Neural progenitor cell (in vitro differentiated cells): ENCODE data around the gene TNIP2. TPM values are rescaled to one million over a fixed set of nuclear protein-coding genes. Genes with fewer than 3 reads are reported as not detected.

Experiments used
- DNase-seq: peaks from one replicate; pipeline ENCODE4 v3.0.0-alpha.2; 2016; ENCODE audit warnings: low spot score
- H2AFZ ChIP-seq: fragments of 200-600 bp; sonication (generic); replicated peaks from 2 replicates; pipeline ENCODE4 v1.6.1; 2016; ENCODE audit warnings: antibody characterized with exemption
- H3F3A ChIP-seq: fragments of 200-600 bp; sonication (generic); 2 replicates; pipeline ENCODE4 v1.6.1; 2016; ENCODE audit warnings: antibody characterized with exemption, low read depth
- H3K27ac ChIP-seq: fragments of 200-600 bp; sonication (generic); 2 replicates; pipeline ENCODE4 v1.5.1; 2016; ENCODE audit warnings: mild to moderate bottlenecking
- H3K27me3 ChIP-seq: fragments of 200-600 bp; sonication (generic); 2 replicates; pipeline ENCODE4 v1.6.1; 2016; ENCODE audit warnings: mild to moderate bottlenecking, moderate library complexity
- H3K36me3 ChIP-seq: fragments of 200-600 bp; sonication (generic); 2 replicates; pipeline ENCODE4 v1.5.1; 2016
- H3K4me1 ChIP-seq: fragments of 200-600 bp; sonication (generic); 2 replicates; pipeline ENCODE4 v1.6.1; 2016; ENCODE audit warnings: mixed run types
- H3K4me2 ChIP-seq: fragments of 200-600 bp; sonication (generic); 2 replicates; pipeline ENCODE4 v1.6.1; 2016
- H3K4me3 ChIP-seq: fragments of 200-600 bp; sonication (generic); 2 replicates; pipeline ENCODE4 v1.5.1; 2016
- H3K79me2 ChIP-seq: fragments of 200-600 bp; sonication (generic); 2 replicates; pipeline ENCODE4 v1.6.1; 2016; ENCODE audit warnings: low read depth
- H3K9ac ChIP-seq: fragments of 200-600 bp; sonication (generic); 2 replicates; pipeline ENCODE4 v1.6.1; 2016
- H3K9me3 ChIP-seq: fragments of 200-600 bp; sonication (generic); 2 replicates; pipeline ENCODE4 v1.5.1; 2016; ENCODE audit warnings: low read depth
- H4K20me1 ChIP-seq: fragments of 200-600 bp; sonication (generic); 2 replicates; pipeline ENCODE4 v1.6.1; 2016; ENCODE audit warnings: low read depth
- H3K27ac Mint-ChIP-seq: 3 replicates; pipeline ENCODE4 v1.8.0; 2021; ENCODE audit warnings: mixed read lengths
- H3K27me3 Mint-ChIP-seq: 2 replicates; pipeline ENCODE4 v1.8.0; 2022; ENCODE audit warnings: low read depth, mild to moderate bottlenecking, inconsistent platforms, moderate library complexity, mixed read lengths; ENCODE audit not compliant: insufficient read depth
- H3K36me3 Mint-ChIP-seq: 3 replicates; pipeline ENCODE4 v1.8.0; 2021; ENCODE audit warnings: mixed read lengths
- H3K4me1 Mint-ChIP-seq: 3 replicates; pipeline ENCODE4 v1.8.0; 2021; ENCODE audit warnings: mixed read lengths
- H3K4me3 Mint-ChIP-seq: 3 replicates; pipeline ENCODE4 v1.8.0; 2021; ENCODE audit warnings: mild to moderate bottlenecking, moderate library complexity, mixed read lengths
- H3K9me3 Mint-ChIP-seq: 3 replicates; pipeline ENCODE4 v1.8.0; 2020; ENCODE audit warnings: mixed read lengths
- EZH2 ChIP-seq: fragments of 200-600 bp; sonication (generic); IDR thresholded peaks from 2 replicates; pipeline ENCODE4 v1.6.1; 2017; ENCODE audit warnings: antibody characterized with exemption, mild to moderate bottlenecking, moderate library complexity
- EZH2phosphoT487 ChIP-seq: fragments of 200-600 bp; sonication (generic); IDR thresholded peaks from 2 replicates; pipeline ENCODE4 v1.6.1; 2017; ENCODE audit warnings: antibody characterized with exemption
- total RNA-seq: library from RNA; depleted of rRNA; stranded (reverse); fragments of >200 nt; gene quantifications from 2 replicates; pipeline ENCODE4 v1.2.3, GENCODE V29; 2015; ENCODE audit warnings: low replicate concordance
- TF ChIP-seq, protein P1 (sequence below): fragments of 200-600 bp; sonication (generic); IDR thresholded peaks from 2 replicates; pipeline ENCODE4 v1.5.1; 2017; ENCODE audit warnings: antibody characterized with exemption, mild to moderate bottlenecking

Gene TNIP2
- total RNA-seq, 1 donor from 2014 or later = 24.5 TPM

DNA sequence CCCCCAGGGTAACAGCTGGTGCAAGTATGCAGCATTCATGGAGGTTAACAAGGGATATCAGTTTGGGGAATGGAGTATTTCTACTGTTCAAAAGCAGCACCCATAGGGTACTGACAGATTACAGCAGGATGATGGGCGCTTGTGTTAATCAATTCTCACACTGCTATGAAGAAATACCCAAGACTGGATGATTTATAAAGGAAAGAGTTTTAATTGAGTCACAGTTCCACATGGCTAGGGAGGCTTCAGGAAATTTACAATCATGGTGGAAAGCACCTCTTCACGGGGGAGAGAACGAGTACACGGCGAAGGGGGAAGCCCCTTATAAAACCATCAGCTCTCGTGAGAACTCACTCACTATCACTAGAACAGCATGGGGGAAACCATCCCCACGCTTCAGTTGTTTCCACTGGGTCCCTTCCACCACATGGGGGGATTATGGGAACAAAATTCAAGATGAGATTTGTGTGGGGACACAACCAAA is 64.1 kb downstream of the TNIP2 start:
- H3K27ac Mint-ChIP-seq = no peak overlapping the region
- no peaks in the 10 kb centered on the region for H3K9me3 ChIP-seq
- no peaks in the 10 kb centered on the region for H3K4me1 Mint-ChIP-seq
- H2AFZ ChIP-seq = no peak overlapping the region
- H3K4me2 ChIP-seq = no peak overlapping the region
- H3K4me3 Mint-ChIP-seq = no peak overlapping the region
- H3K27me3 ChIP-seq = no peaks in the 10 kb centered on the region
- TF ChIP-seq, protein P1, sequence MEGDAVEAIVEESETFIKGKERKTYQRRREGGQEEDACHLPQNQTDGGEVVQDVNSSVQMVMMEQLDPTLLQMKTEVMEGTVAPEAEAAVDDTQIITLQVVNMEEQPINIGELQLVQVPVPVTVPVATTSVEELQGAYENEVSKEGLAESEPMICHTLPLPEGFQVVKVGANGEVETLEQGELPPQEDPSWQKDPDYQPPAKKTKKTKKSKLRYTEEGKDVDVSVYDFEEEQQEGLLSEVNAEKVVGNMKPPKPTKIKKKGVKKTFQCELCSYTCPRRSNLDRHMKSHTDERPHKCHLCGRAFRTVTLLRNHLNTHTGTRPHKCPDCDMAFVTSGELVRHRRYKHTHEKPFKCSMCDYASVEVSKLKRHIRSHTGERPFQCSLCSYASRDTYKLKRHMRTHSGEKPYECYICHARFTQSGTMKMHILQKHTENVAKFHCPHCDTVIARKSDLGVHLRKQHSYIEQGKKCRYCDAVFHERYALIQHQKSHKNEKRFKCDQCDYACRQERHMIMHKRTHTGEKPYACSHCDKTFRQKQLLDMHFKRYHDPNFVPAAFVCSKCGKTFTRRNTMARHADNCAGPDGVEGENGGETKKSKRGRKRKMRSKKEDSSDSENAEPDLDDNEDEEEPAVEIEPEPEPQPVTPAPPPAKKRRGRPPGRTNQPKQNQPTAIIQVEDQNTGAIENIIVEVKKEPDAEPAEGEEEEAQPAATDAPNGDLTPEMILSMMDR = no peak
- TF ChIP-seq EZH2phosphoT487 (no peak), EZH2 (no peak)
- no peaks in the 10 kb centered on the region for H3K4me1 ChIP-seq
- DNase-seq = no peak
- no peak overlapping the region for H3K27ac ChIP-seq
- H3K27me3 Mint-ChIP-seq = peaks cover 3% of the 10 kb centered on the region
- H3K36me3 ChIP-seq = no peaks in the 10 kb centered on the region
- H3K4me3 ChIP-seq = no peak overlapping the region
- peaks cover 36% of the 10 kb centered on the region for H3K36me3 Mint-ChIP-seq
- H3F3A ChIP-seq = no peaks in the 10 kb centered on the region
- H3K79me2 ChIP-seq = no peaks in the 10 kb centered on the region
- H4K20me1 ChIP-seq = peaks cover 14% of the 10 kb centered on the region
- H3K9ac ChIP-seq = no peak overlapping the region
- no peaks in the 10 kb centered on the region for H3K9me3 Mint-ChIP-seq

Other genes starting within 250 kb of the TNIP2 start
- 22.5 and 29.1 TPM in 2 replicates for gene FAM193A, start 219.7 kb downstream of the TNIP2 start, total RNA-seq
- 11.8 and 30.8 TPM in 2 replicates for gene SH3BP2, start 36.7 kb upstream of the TNIP2 start, total RNA-seq
- gene ADD1, start 87.5 kb upstream of the TNIP2 start, total RNA-seq = 131 and 140 TPM in 2 replicates
- 16.8 and 22.0 TPM in 2 replicates for gene NOP14, start 207.1 kb upstream of the TNIP2 start, total RNA-seq
- 1.3 and 3.2 TPM in 2 replicates for gene GRK4, start 207.2 kb upstream of the TNIP2 start, total RNA-seq